Inferior parietal cortex (tissue), 1 donor: ENCODE data around the gene AGPAT4.
"Not testable (repeated sequence)": the region's sequence is repeated elsewhere in the genome, so short reads cannot be mapped to it uniquely, and the experiment has no call there.

ENCODE experiments used
- DNase-seq: peaks from one replicate; pipeline ENCODE4 v3.0.0-alpha.2; 2016; ENCODE audit errors: extremely low spot score

Gene AGPAT4

GRCh38 chr6:161138543-161139303 is 135.1 kb downstream of the AGPAT4 start:
- peak; percentile 56 for DNase-seq

GRCh38 chr6:161137839-161138542 is 135.9 kb downstream of the AGPAT4 start:
- no peak for DNase-seq

- DNase-seq, result no peak
These were observed 136.5 kb downstream of the AGPAT4 start for GRCh38 chr6:161137320-161137719.

GRCh38 chr6:161136655-161137054 is 137.2 kb downstream of the AGPAT4 start:
- no peak for DNase-seq

GRCh38 chr6:161135695-161136591 is 137.9 kb downstream of the AGPAT4 start:
- DNase-seq, result no peak

- DNase-seq, result no peak
These were observed 139.1 kb downstream of the AGPAT4 start for GRCh38 chr6:161134550-161135298.

GRCh38 chr6:161133963-161134362 is 139.9 kb downstream of the AGPAT4 start:
- DNase-seq, result no peak

GRCh38 chr6:161132384-161132783 is 141.5 kb downstream of the AGPAT4 start:
- DNase-seq, result no peak

GRCh38 chr6:161130967-161131766 is 142.7 kb downstream of the AGPAT4 start:
- no peak for DNase-seq

- no peak for DNase-seq
These were observed 143.3 kb downstream of the AGPAT4 start for GRCh38 chr6:161130541-161130940.

GRCh38 chr6:161128680-161129196 is 145.1 kb downstream of the AGPAT4 start:
- DNase-seq, result no peak

- no peak for DNase-seq
These were observed 145.6 kb downstream of the AGPAT4 start for GRCh38 chr6:161128230-161128629.

GRCh38 chr6:161127071-161127740 is 146.7 kb downstream of the AGPAT4 start:
- no peak for DNase-seq

GRCh38 chr6:161125591-161125990 is 148.3 kb downstream of the AGPAT4 start:
- DNase-seq, result no peak

- DNase-seq, result not testable (repeated sequence)
These were observed 150.5 kb downstream of the AGPAT4 start for GRCh38 chr6:161123319-161123718.

- DNase-seq, result no peak
These were observed 155.9 kb downstream of the AGPAT4 start for GRCh38 chr6:161117942-161118341.

- no peak for DNase-seq
These were observed 156.6 kb downstream of the AGPAT4 start for GRCh38 chr6:161117308-161117707.

GRCh38 chr6:161116554-161116953 is 157.3 kb downstream of the AGPAT4 start:
- DNase-seq, result no peak

GRCh38 chr6:161115468-161115867 is 158.4 kb downstream of the AGPAT4 start:
- DNase-seq, result no peak

GRCh38 chr6:161111261-161111660 is 162.6 kb downstream of the AGPAT4 start:
- no peak for DNase-seq
